HepG2 (cell line): Measurements from ENCODE around the gene SSBP4. TPM values are rescaled to one million over a fixed set of nuclear protein-coding genes. Genes with fewer than 3 reads are reported as not detected.

Source experiments
- AGO2 ChIP-seq: fragments of 200-400 bp; formaldehyde crosslinking; optimal IDR thresholded peaks from 2 replicates; pipeline ENCODE3; 2017; ENCODE audit warnings: mild to moderate bottlenecking, low read depth, low read length, moderate library complexity
- ARID4A ChIP-seq: sonication (generic); formaldehyde crosslinking; IDR thresholded peaks from 2 replicates; pipeline ENCODE4 v1.5.0; 2020; ENCODE audit warnings: mild to moderate bottlenecking, missing genetic modification reagents, borderline replicate concordance
- BRCA1 ChIP-seq: sonication (generic); formaldehyde crosslinking; IDR thresholded peaks from 2 replicates; pipeline ENCODE4 v1.4.0; 2020; ENCODE audit warnings: missing genetic modification reagents
- CREB1 ChIP-seq, 2 experiments: fragments of 450-650 bp in 1 of 2; IDR thresholded peaks; 2 replicates each; pipeline ENCODE4 v1.6.1; 2016 to 2017; ENCODE audit warnings: control low read depth in 1 of 2, mild to moderate bottlenecking in 1 of 2, missing compliant biosample characterization in 1 of 2, missing genetic modification characterization in 1 of 2
- DRAP1 ChIP-seq: IDR thresholded peaks from 2 replicates; pipeline ENCODE4 v1.6.1; 2016; ENCODE audit warnings: missing genetic modification reagents, missing compliant biosample characterization
- HDAC2 ChIP-seq: sonication (generic); formaldehyde crosslinking; IDR thresholded peaks from 2 replicates; pipeline ENCODE4 v1.4.0; 2020; ENCODE audit warnings: missing genetic modification reagents
- ISL2 ChIP-seq: sonication (generic); formaldehyde crosslinking; IDR thresholded peaks from 2 replicates; pipeline ENCODE4 v1.5.0; 2020; ENCODE audit warnings: missing genetic modification reagents
- MXI1 ChIP-seq: IDR thresholded peaks from 3 replicates; pipeline ENCODE4 v1.6.1; 2012; ENCODE audit warnings: low read depth, low read length, inconsistent platforms, borderline replicate concordance
- PAX8 ChIP-seq: sonication (generic); formaldehyde crosslinking; IDR thresholded peaks from 2 replicates; pipeline ENCODE4 v1.8.0; 2022; ENCODE audit warnings: mild to moderate bottlenecking, missing genetic modification reagents, borderline replicate concordance
- POLR2A ChIP-seq, 2 experiments: IDR thresholded peaks; 2 replicates each; pipeline ENCODE4 v1.6.1; 2011; ENCODE audit warnings: low read depth in 2 of 2, low read length in 2 of 2, mild to moderate bottlenecking in 1 of 2, moderate library complexity in 1 of 2; ENCODE audit not compliant: insufficient read depth in 1 of 2
- RFX3 ChIP-seq: IDR thresholded peaks from 2 replicates; pipeline ENCODE4 v1.6.1; 2016; ENCODE audit warnings: missing biosample characterization, missing genetic modification reagents
- RNF2 ChIP-seq: fragments of 450-650 bp; conservative IDR thresholded peaks from 2 replicates; pipeline ENCODE4 v1.6.1; 2016; ENCODE audit warnings: low read depth
- SAP130 ChIP-seq: IDR thresholded peaks from 2 replicates; pipeline ENCODE4 v1.6.1; 2016; ENCODE audit warnings: low read depth
- SCMH1 ChIP-seq: sonication (generic); formaldehyde crosslinking; IDR thresholded peaks from 2 replicates; pipeline ENCODE4 v1.9.0; 2021; ENCODE audit warnings: missing genetic modification reagents, mild to moderate bottlenecking, borderline replicate concordance
- THAP7 ChIP-seq: sonication (generic); formaldehyde crosslinking; IDR thresholded peaks from 2 replicates; pipeline ENCODE4 v1.8.1; 2023; ENCODE audit warnings: mild to moderate bottlenecking, missing genetic modification reagents
- YY1 ChIP-seq: IDR thresholded peaks from 2 replicates; pipeline ENCODE4 v1.6.1; 2011; ENCODE audit warnings: low read length, low read depth, moderate library complexity, mild to moderate bottlenecking; ENCODE audit not compliant: insufficient read depth, insufficient replicate concordance
- ZBTB38 ChIP-seq: sonication (generic); formaldehyde crosslinking; IDR thresholded peaks from 2 replicates; pipeline ENCODE4 v1.5.1; 2020; ENCODE audit warnings: mild to moderate bottlenecking, missing genetic modification reagents
- ZNF263 ChIP-seq: sonication (generic); formaldehyde crosslinking; IDR thresholded peaks from 2 replicates; pipeline ENCODE4 v1.4.0; 2020; ENCODE audit warnings: missing genetic modification reagents
- ZNF446 ChIP-seq: sonication (generic); formaldehyde crosslinking; IDR thresholded peaks from 2 replicates; pipeline ENCODE4 v1.5.0; 2020; ENCODE audit warnings: mild to moderate bottlenecking, missing genetic modification reagents
- ZNF550 ChIP-seq: sonication (generic); formaldehyde crosslinking; IDR thresholded peaks from 2 replicates; pipeline ENCODE4 v1.4.0; 2020; ENCODE audit warnings: mild to moderate bottlenecking, missing genetic modification reagents, borderline replicate concordance
- ZNF563 ChIP-seq: sonication (generic); formaldehyde crosslinking; IDR thresholded peaks from 2 replicates; pipeline ENCODE4 v1.8.0; 2022; ENCODE audit warnings: mild to moderate bottlenecking, moderate library complexity, missing genetic modification reagents
- ZNF670 ChIP-seq: sonication (generic); formaldehyde crosslinking; IDR thresholded peaks from 2 replicates; pipeline ENCODE4 v1.8.0; 2022; ENCODE audit warnings: mild to moderate bottlenecking, missing genetic modification reagents, borderline replicate concordance
- ZNF713 ChIP-seq: sonication (generic); formaldehyde crosslinking; IDR thresholded peaks from 2 replicates; pipeline ENCODE4 v1.4.0; 2020; ENCODE audit warnings: mild to moderate bottlenecking, missing genetic modification reagents
- ZNF75D ChIP-seq: sonication (generic); formaldehyde crosslinking; IDR thresholded peaks from 2 replicates; pipeline ENCODE4 v1.8.1; 2023; ENCODE audit warnings: missing genetic modification reagents, mild to moderate bottlenecking, borderline replicate concordance
- polyA plus RNA-seq, 8 experiments: library from polyadenylated mRNA; depleted of rRNA in 3 of 8; stranded (reverse) in 7 of 8; unstranded in 1 of 8; fragments of >200 nt; fragmentation: Illumina TruSeq in 4 of 8; extraction: Trizol in 4 of 8; gene quantifications; 2 replicates each; pipeline versions ENCODE4 v1.2.1 to v1.2.3, GENCODE V29; 2011 to 2016; ENCODE audit warnings: low read depth in 4 of 8, missing spikeins in 1 of 8, mixed read lengths in 1 of 8; ENCODE audit not compliant: insufficient read depth in 1 of 8
- total RNA-seq, 5 experiments: library from RNA; depleted of rRNA; stranded (reverse); fragments of >200 nt; fragmentation: Illumina TruSeq; extraction: Trizol; gene quantifications; 2 replicates each; pipeline ENCODE4 v1.2.3, GENCODE V29; 2016; ENCODE audit warnings: low read depth in 1 of 5
- TF ChIP-seq, protein P1 (sequence below): sonication (generic); IDR thresholded peaks from 2 replicates; pipeline ENCODE4 v1.6.1; 2016; ENCODE audit warnings: low read depth, borderline replicate concordance

Gene SSBP4
- total and polyA plus RNA-seq, 2 of the 13 experiments (the other 11 are each of a cell fraction or from before 2014, with no cell fraction given): 20.8 to 39.5 TPM

DNA sequence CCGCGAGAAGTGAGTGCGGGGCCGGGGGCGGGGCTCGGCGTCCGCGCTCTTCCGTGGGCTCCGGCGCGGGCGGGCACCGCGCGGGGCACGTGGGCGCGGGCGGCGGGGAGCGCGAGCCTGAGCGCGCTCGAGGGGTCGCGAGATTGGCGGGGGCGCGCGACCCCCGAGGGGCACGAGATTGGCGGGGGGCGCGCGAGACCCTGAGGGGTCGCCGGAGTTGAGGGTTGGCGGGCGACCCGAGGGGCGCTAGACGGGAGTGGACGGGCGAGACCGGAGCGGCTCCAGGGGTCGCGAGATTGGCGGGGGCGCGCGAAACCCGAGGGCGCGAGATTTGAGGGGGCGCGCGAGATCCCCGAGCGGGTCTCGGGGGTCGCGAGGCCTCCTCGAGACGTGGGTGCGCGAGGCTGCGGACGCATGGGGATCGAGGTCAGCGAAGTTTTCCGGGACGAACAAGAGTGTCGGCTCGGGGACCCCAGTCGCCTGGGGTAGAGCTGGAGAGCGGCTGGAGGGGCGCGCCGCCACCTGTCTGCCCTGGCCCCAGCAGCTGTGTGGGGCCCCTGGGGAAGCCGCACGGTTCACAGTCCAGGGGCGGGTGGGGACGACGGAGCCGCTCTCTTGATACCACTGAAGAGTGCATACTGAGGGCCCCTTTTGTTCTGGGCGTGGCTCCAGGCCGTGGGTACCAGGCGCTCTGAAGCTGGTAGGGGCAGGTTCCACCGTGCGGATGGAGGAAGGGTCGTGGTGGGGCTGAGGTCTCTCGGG is 682 bp downstream of the SSBP4 start (continued):
- TF ChIP-seq THAP7 (CRISPR knock-in tag): peak; percentile 67; the same call in 1 of the 2 replicates
- TF ChIP-seq YY1: peak; percentile 8
- TF ChIP-seq ZBTB38 (CRISPR knock-in tag): 0 out of 2 replicates have a peak, but pooled peaks have one; percentile 24
- TF ChIP-seq DRAP1 (CRISPR knock-in tag): no peak
- TF ChIP-seq, protein P1, sequence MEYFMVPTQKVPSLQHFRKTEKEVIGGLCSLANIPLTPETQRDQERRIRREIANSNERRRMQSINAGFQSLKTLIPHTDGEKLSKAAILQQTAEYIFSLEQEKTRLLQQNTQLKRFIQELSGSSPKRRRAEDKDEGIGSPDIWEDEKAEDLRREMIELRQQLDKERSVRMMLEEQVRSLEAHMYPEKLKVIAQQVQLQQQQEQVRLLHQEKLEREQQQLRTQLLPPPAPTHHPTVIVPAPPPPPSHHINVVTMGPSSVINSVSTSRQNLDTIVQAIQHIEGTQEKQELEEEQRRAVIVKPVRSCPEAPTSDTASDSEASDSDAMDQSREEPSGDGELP: peak; percentile 93
- TF ChIP-seq MXI1: no peak; the same call in 2 of the 3 replicates
- TF ChIP-seq AGO2: no peak
- TF ChIP-seq BRCA1 (CRISPR knock-in tag): no peak
- TF ChIP-seq POLR2A (IDR thresholded peaks at IDR 0.05; ENCODE audit: insufficient read depth in 1 of 2, low read depth in 2 of 2, low read length in 2 of 2): peak; percentile 37 to 53; a peak in 2 of 4 replicates
- TF ChIP-seq ZNF446 (CRISPR knock-in tag): peak; percentile 78; the same call in 1 of the 2 replicates
- peak; percentile 66 for TF ChIP-seq ARID4A (CRISPR knock-in tag)
- peak; percentile 36; the same call in 1 of the 2 replicates for TF ChIP-seq HDAC2 (CRISPR knock-in tag)
- TF ChIP-seq PAX8: no peak
- no peak for TF ChIP-seq ZNF550
- 0 out of 2 replicates have a peak, but pooled peaks have one; percentile 27 for TF ChIP-seq RNF2
- TF ChIP-seq CREB1 (IDR thresholded peaks at IDR 0.05): no peak
- no peak for TF ChIP-seq CREB1 (CRISPR knock-in tag; IDR thresholded peaks at IDR 0.05)
- no peak for TF ChIP-seq ZNF75D
- TF ChIP-seq ZNF713 (CRISPR knock-in tag): no peak
- TF ChIP-seq ISL2 (CRISPR knock-in tag): peak; percentile 55; the same call in 1 of the 2 replicates
- TF ChIP-seq SCMH1 (CRISPR knock-in tag): no peak
- no peak for TF ChIP-seq ZNF263 (CRISPR knock-in tag)
- TF ChIP-seq ZNF563 (CRISPR knock-in tag): peak; percentile 20; the same call in 1 of the 2 replicates
- TF ChIP-seq SAP130 (CRISPR knock-in tag): peak; percentile 80
- peak; percentile 86 for TF ChIP-seq ZNF670 (CRISPR knock-in tag)
- no peak for TF ChIP-seq RFX3 (CRISPR knock-in tag)
